H1 (cell line): ENCODE measurements around the gene METRN. TPM values are rescaled to one million over a fixed set of nuclear protein-coding genes. Genes with fewer than 3 reads are reported as not detected.
A peak's percentile ranks its signal among the peaks of the same experiment; 100 is the strongest.

ENCODE experiments used
- CTCF ChIA-PET: fragments of 300-600 bp; sonication (Branson Sonifier 250); formaldehyde crosslinking; loops from one replicate; lab custom pipeline; 2021; ENCODE audit not compliant: partially characterized antibody; lab: Charles Lee
- POLR2A ChIA-PET: fragments of 300-600 bp; sonication (Branson Sonifier 250); formaldehyde crosslinking; loops from one replicate; lab custom pipeline; 2021; ENCODE audit warnings: inconsistent platforms; ENCODE audit not compliant: partially characterized antibody; lab: Charles Lee
- DNase-seq, 2 experiments: peaks; one replicate each; pipeline versions ENCODE4 v3.0.0 to v3.0.0-alpha.2; 2010 to 2022; ENCODE audit warnings: low spot score in 2 of 2, low read depth in 1 of 2, mixed read lengths in 1 of 2
- FAIRE-seq: peaks from 2 replicates; lab custom pipeline; 2011; peaks lifted over from hg19 to GRCh38; lab: Jason Lieb, UNC
- H2AFZ ChIP-seq: 2 replicates; pipeline ENCODE4 v1.8.1; 2012; ENCODE audit warnings: low read length, inconsistent platforms
- H2AK5ac ChIP-seq: 2 replicates; pipeline ENCODE4 v1.6.1; 2013; ENCODE audit warnings: low read depth, low read length
- H2BK120ac ChIP-seq: replicated peaks from 2 replicates; pipeline ENCODE3; 2013; ENCODE audit warnings: low read depth, low read length, inconsistent platforms
- H2BK12ac ChIP-seq: 2 replicates; pipeline ENCODE4 v1.6.1; 2013; ENCODE audit warnings: low read depth, low read length
- H2BK15ac ChIP-seq: 2 replicates; pipeline ENCODE4 v1.6.1; 2013; ENCODE audit warnings: low read length
- H2BK20ac ChIP-seq: 2 replicates; pipeline ENCODE4 v1.6.1; 2013; ENCODE audit warnings: low read length
- H2BK5ac ChIP-seq: 2 replicates; pipeline ENCODE4 v1.6.1; 2013; ENCODE audit warnings: low read depth, low read length
- H3K14ac ChIP-seq: 2 replicates; pipeline ENCODE4 v1.6.1; 2013; ENCODE audit warnings: inconsistent platforms; ENCODE audit not compliant: insufficient read length
- H3K18ac ChIP-seq: 2 replicates; pipeline ENCODE4 v1.6.1; 2013; ENCODE audit warnings: low read length; ENCODE audit errors: extremely low read depth
- H3K23ac ChIP-seq: 2 replicates; pipeline ENCODE4 v1.6.1; 2013; ENCODE audit warnings: inconsistent platforms; ENCODE audit not compliant: insufficient read length
- H3K23me2 ChIP-seq: 2 replicates; pipeline ENCODE4 v1.6.1; 2013; ENCODE audit warnings: low read depth, low read length
- H3K27ac ChIP-seq: 2 replicates; pipeline ENCODE4 v1.6.1; 2011; ENCODE audit warnings: low read depth, low read length, inconsistent platforms
- H3K27me3 ChIP-seq, 4 experiments: replicated peaks in 1 of 4; 1 replicate in 1 of 4; 2 replicates in 3 of 4; pipeline versions ENCODE4 v1.6.1 to v1.8.1; 2011 to 2013; ENCODE audit warnings: low read length in 3 of 4, mild to moderate bottlenecking in 3 of 4, inconsistent platforms in 2 of 4, mixed read lengths in 2 of 4, moderate library complexity in 1 of 4; ENCODE audit not compliant: control insufficient read depth in 3 of 4, insufficient read depth in 3 of 4; ENCODE audit errors: extremely low read depth in 1 of 4
- H3K36me3 ChIP-seq, 4 experiments: 2 replicates each; pipeline versions ENCODE4 v1.6.1 to v1.8.1; 2011 to 2013; ENCODE audit warnings: mild to moderate bottlenecking in 4 of 4, low read length in 3 of 4, moderate library complexity in 2 of 4, control low read depth in 1 of 4, inconsistent platforms in 1 of 4; ENCODE audit not compliant: insufficient read depth in 4 of 4, control insufficient read depth in 2 of 4
- H3K4ac ChIP-seq: replicated peaks from 2 replicates; pipeline ENCODE3; 2013; ENCODE audit warnings: low read length, low read depth, mixed read lengths, inconsistent platforms; ENCODE audit not compliant: insufficient read length
- H3K4me1 ChIP-seq, 4 experiments: replicated peaks in 1 of 4; 1 replicate in 1 of 4; 2 replicates in 3 of 4; pipeline versions ENCODE4 v1.6.1 to v1.8.1; 2011 to 2013; ENCODE audit warnings: low read length in 3 of 4, inconsistent platforms in 2 of 4, mixed read lengths in 1 of 4; ENCODE audit not compliant: insufficient read depth in 4 of 4, control insufficient read depth in 3 of 4
- H3K4me2 ChIP-seq, 2 experiments: 2 replicates each; pipeline versions ENCODE4 v1.6.1 to v1.8.1; 2011 to 2013; ENCODE audit warnings: low read depth in 2 of 2, low read length in 2 of 2, control low read depth in 1 of 2, inconsistent platforms in 1 of 2, mild to moderate bottlenecking in 1 of 2; ENCODE audit not compliant: insufficient read depth in 1 of 2
- H3K4me3 ChIP-seq, 4 experiments: fragments of 200-600, 300-600 bp in 1 of 4; sonication (generic), shearing (Covaris generic), sonication (Bioruptor Twin) in 1 of 4; 2 replicates each; pipeline versions ENCODE4 v1.5.1 to v1.8.1; 2011 to 2016; ENCODE audit warnings: low read length in 4 of 4, low read depth in 3 of 4, control low read depth in 2 of 4, inconsistent platforms in 2 of 4, mild to moderate bottlenecking in 2 of 4, mixed read lengths in 1 of 4, moderate library complexity in 1 of 4; ENCODE audit not compliant: insufficient read depth in 2 of 4; ENCODE audit errors: extremely low read depth in 1 of 4
- H3K56ac ChIP-seq: replicated peaks from 2 replicates; pipeline ENCODE3; 2013; ENCODE audit warnings: low read depth, mild to moderate bottlenecking, mixed read lengths, low read length, inconsistent platforms; ENCODE audit not compliant: insufficient read length
- H3K79me1 ChIP-seq: 2 replicates; pipeline ENCODE4 v1.6.1; 2013; ENCODE audit warnings: low read depth, low read length, control low read depth
- H3K79me2 ChIP-seq, 2 experiments: 2 replicates each; pipeline versions ENCODE4 v1.6.1 to v1.8.1; 2012 to 2013; ENCODE audit warnings: low read length in 2 of 2, mild to moderate bottlenecking in 2 of 2, inconsistent platforms in 1 of 2; ENCODE audit not compliant: insufficient read depth in 2 of 2, control insufficient read depth in 1 of 2
- H3K9ac ChIP-seq, 4 experiments: replicated peaks in 1 of 4; 1 replicate in 1 of 4; 2 replicates in 3 of 4; pipeline versions ENCODE4 v1.6.1 to v1.8.1; 2011 to 2013; ENCODE audit warnings: low read depth in 3 of 4, low read length in 3 of 4, control low read depth in 2 of 4, mild to moderate bottlenecking in 2 of 4, moderate library complexity in 2 of 4, inconsistent platforms in 1 of 4; ENCODE audit errors: extremely low read depth in 1 of 4
- H3K9me3 ChIP-seq, 2 experiments: 2 replicates each; pipeline versions ENCODE4 v1.6.1 to v1.8.1; 2012 to 2013; ENCODE audit warnings: mild to moderate bottlenecking in 2 of 2, moderate library complexity in 2 of 2, control low read depth in 1 of 2, inconsistent platforms in 1 of 2, low read depth in 1 of 2, low read length in 1 of 2, mixed read lengths in 1 of 2; ENCODE audit not compliant: insufficient read depth in 2 of 2
- H4K20me1 ChIP-seq, 2 experiments: replicated peaks in 1 of 2; 2 replicates each; pipeline versions ENCODE3 to v1.8.1; 2011 to 2013; ENCODE audit warnings: inconsistent platforms in 2 of 2, low read length in 2 of 2, mild to moderate bottlenecking in 1 of 2; ENCODE audit not compliant: insufficient read depth in 2 of 2, control insufficient read depth in 1 of 2
- H4K5ac ChIP-seq: 2 replicates; pipeline ENCODE4 v1.6.1; 2013; ENCODE audit warnings: low read length, low read depth, mixed read lengths, inconsistent platforms; ENCODE audit not compliant: insufficient read length
- H4K8ac ChIP-seq: 2 replicates; pipeline ENCODE4 v1.8.0; 2013; ENCODE audit warnings: mild to moderate bottlenecking, moderate library complexity, low read length, inconsistent platforms; ENCODE audit not compliant: insufficient read depth; ENCODE audit errors: extremely low read depth
- H4K91ac ChIP-seq: replicated peaks from 2 replicates; pipeline ENCODE3; 2013; ENCODE audit warnings: low read length, mixed read lengths, inconsistent platforms; ENCODE audit not compliant: insufficient read length
- ASH2L ChIP-seq: fragments of 200-600, 300-600 bp; sonication (generic); IDR thresholded peaks from one replicate; pipeline ENCODE4 v1.7.1; 2017; ENCODE audit warnings: low read length
- ATF3 ChIP-seq: IDR thresholded peaks from 2 replicates; pipeline ENCODE4 v1.6.1; 2011; ENCODE audit warnings: low read depth, mild to moderate bottlenecking, low read length; ENCODE audit not compliant: insufficient read depth
- BCL11A ChIP-seq, 2 experiments: IDR thresholded peaks; one replicate each; pipeline ENCODE4 v1.6.1; 2011; ENCODE audit warnings: low read depth in 2 of 2, low read length in 2 of 2, mild to moderate bottlenecking in 2 of 2
- CEBPB ChIP-seq: IDR thresholded peaks from 2 replicates; pipeline ENCODE4 v1.6.1; 2012; ENCODE audit warnings: low read depth, low read length
- GTF2F1 ChIP-seq: IDR thresholded peaks from 2 replicates; pipeline ENCODE4 v1.6.1; 2012; ENCODE audit warnings: low read depth, low read length, improper control_type of control experiment, borderline replicate concordance
- JUN ChIP-seq: IDR thresholded peaks from 2 replicates; pipeline ENCODE4 v1.6.1; 2011; ENCODE audit warnings: low read depth, mild to moderate bottlenecking, improper control_type of control experiment, low read length
- POLR2A ChIP-seq, 2 experiments: IDR thresholded peaks; 1 replicate in 1 of 2; 2 replicates in 1 of 2; pipeline ENCODE4 v1.6.1; 2011; ENCODE audit warnings: low read depth in 2 of 2, low read length in 2 of 2, mild to moderate bottlenecking in 2 of 2; ENCODE audit errors: control extremely low read depth in 1 of 2
- RAD21 ChIP-seq, 2 experiments: IDR thresholded peaks in 1 of 2; conservative IDR thresholded peaks in 1 of 2; 2 replicates each; pipeline ENCODE4 v1.6.1; 2011; ENCODE audit warnings: low read depth in 2 of 2, low read length in 2 of 2, improper control_type of control experiment in 1 of 2, inconsistent platforms in 1 of 2, mild to moderate bottlenecking in 1 of 2, moderate library complexity in 1 of 2
- RBBP5 ChIP-seq: IDR thresholded peaks from 2 replicates; pipeline ENCODE4 v1.7.1; 2012; ENCODE audit warnings: low read depth, mild to moderate bottlenecking, inconsistent platforms, low read length, moderate library complexity, borderline replicate concordance
- SUZ12 ChIP-seq: fragments of 200-600 bp; sonication (generic); IDR thresholded peaks from 2 replicates; pipeline ENCODE4 v1.6.1; 2012; ENCODE audit warnings: mild to moderate bottlenecking, inconsistent platforms, low read length, moderate library complexity, mixed read lengths
- WGBS, 2 experiments: shearing (Covaris generic) in 1 of 2; methylation state at CpG; one replicate each; pipeline versions ENCODE4 v1.1.6 to v1.1.7; 2013 to 2015; ENCODE audit warnings: low lambda C conversion rate in 2 of 2, mixed read lengths in 2 of 2, inconsistent platforms in 1 of 2, low coverage in 1 of 2, missing lambda C conversion rate in 1 of 2; ENCODE audit not compliant: insufficient replicate concordance in 2 of 2, insufficient coverage in 1 of 2, insufficient read length in 1 of 2; ENCODE audit errors: extremely low coverage in 1 of 2, missing lambda C conversion rate in 1 of 2; 5-methylcytosine and 5-hydroxymethylcytosine counted together
- polyA plus RNA-seq, 7 experiments: library from polyadenylated mRNA; depleted of rRNA in 3 of 7; stranded (reverse) in 5 of 7; unstranded in 2 of 7; fragments of >200 nt in 5 of 7; fragments of 200-250 nt in 2 of 7; gene quantifications; 1 replicate in 5 of 7; 2 replicates in 1 of 7; 4 replicates in 1 of 7; pipeline versions ENCODE4 v1.2.1 to v1.2.3, GENCODE V29; 2011 to 2013; ENCODE audit warnings: missing spikeins in 2 of 7, mixed read lengths in 2 of 7
- total RNA-seq: library from RNA; stranded (reverse); fragmentation: NEBNext Ultra II Directional; extraction: Animal tissue kit (Norgen Biotek cat#: 25700); gene quantifications from 2 replicates; pipeline ENCODE4 v1.2.1, GENCODE V29; 2021

Gene METRN
- total and polyA plus RNA-seq, 2 of the 8 experiments (the other 6 are each of a cell fraction or from before 2014, with no cell fraction given), result 18.7 to 25.8 TPM

- 85% methylated on average over 7 of the region's 7 CpGs; no CpG with 5 or more reads in 1 of the 2 experiments for WGBS, 2 experiments
- Histone ChIP-seq H3K4ac (no peak overlapping the region), H4K8ac (no peak overlapping the region), H3K56ac (no peak overlapping the region), H3K4me3 (no peak overlapping the region), H3K18ac (no peak overlapping the region), H3K79me2 (no peaks in the 10 kb centered on the region), H3K27ac (no peak overlapping the region), H3K36me3 (no peaks in the 10 kb centered on the region), H3K23ac (no peak overlapping the region), H4K91ac (no peak overlapping the region), H3K27me3 (peaks cover 63 to 93% (median 88%) of the 10 kb centered on the region in 4 experiments), H3K23me2 (peaks cover 12% of the 10 kb centered on the region; the same call in 1 of the 2 replicates), H2BK5ac (no peak overlapping the region), H4K5ac (no peak overlapping the region), H3K4me1 (peaks cover 0 to 8% (median 2%) of the 10 kb centered on the region in 4 experiments; a peak in 4 of 7 replicates), H3K9ac (no peak overlapping the region), H2BK15ac (peak overlapping the region; percentile 36; the same call in 1 of the 2 replicates), H2AK5ac (no peak overlapping the region), H2BK120ac (no peak overlapping the region), H3K9me3 (no peaks in the 10 kb centered on the region), H4K20me1 (peaks cover 8 to 31% of the 10 kb centered on the region in 2 experiments), H3K79me1 (no peaks in the 10 kb centered on the region), H2AFZ (no peak overlapping the region), H2BK12ac (no peak overlapping the region), H3K14ac (no peak overlapping the region), H3K4me2 (0 out of 4 replicates have a peak overlapping the region, but pooled peaks of 1 of the 2 experiments have one; percentile 66), H2BK20ac (no peak overlapping the region)
- DNase-seq (no peak), FAIRE-seq (no peak)
- POLR2A ChIA-PET, result interaction anchor here (1.0 to 4.5 kb wide), 9 partner anchors 9 to 96 kb away, joined by 3 to 30 read pairs (median 4); partner anchors contain the start of genes ANTKMT, CCDC78, CIAO3 and GNG13
- no peak for TF ChIP-seq ASH2L
- TF ChIP-seq RBBP5, result no peak
- no peak for TF ChIP-seq POLR2A (IDR thresholded peaks at IDR 0.05; ENCODE audit: control extremely low read depth in 1 of 2, low read depth in 2 of 2, low read length in 2 of 2)
- no peak for TF ChIP-seq CEBPB
- no peak for TF ChIP-seq JUN
- TF ChIP-seq ATF3, result no peak
- TF ChIP-seq GTF2F1, result no peak
- no peak for TF ChIP-seq RAD21 (IDR thresholded peaks at IDR 0.05 in 1 of 2, conservative IDR thresholded peaks at IDR 0.05 in 1 of 2; ENCODE audit: low read depth in 2 of 2, low read length in 2 of 2)
- TF ChIP-seq SUZ12, result no peak
- TF ChIP-seq BCL11A (IDR thresholded peaks at IDR 0.05; ENCODE audit: low read depth in 2 of 2, low read length in 2 of 2), result no peak
- CTCF ChIA-PET, result interaction anchor here (1.1 to 33.4 kb wide), 7 partner anchors 8 to 81 kb away, joined by 3 to 977 read pairs (median 5); partner anchors contain the start of genes ANTKMT, CCDC78, CIAO3 and HAGHL
These were observed 10.9 kb upstream of the METRN start for GRCh38 chr16:704047-704446.
